AG04450 (cell line): ENCODE data around the gene GABPA. TPM values are rescaled to one million over a fixed set of nuclear protein-coding genes. Genes with fewer than 3 reads are reported as not detected.
"Not testable (repeated sequence)": the region's sequence is repeated elsewhere in the genome, so short reads cannot be mapped to it uniquely, and the experiment has no call there.

Experiments used
- CTCF ChIA-PET: fragments of 300-600, 350-600 bp; formaldehyde crosslinking; extraction: SDS; loops from one replicate; lab custom pipeline; 2022; ENCODE audit warnings: antibody characterized with exemption, inconsistent platforms; lab: Charles Lee
- POLR2A ChIA-PET: fragments of 350-600 bp; formaldehyde crosslinking; extraction: SDS; loops from one replicate; lab custom pipeline; 2021; ENCODE audit warnings: antibody characterized with exemption, inconsistent platforms; lab: Yijun Ruan, JAX
- DNase-seq: peaks from one replicate; pipeline ENCODE4 v3.0.0-alpha.2; 2011; ENCODE audit warnings: low read depth, low spot score
- H3K27ac ChIP-seq: one replicate; pipeline ENCODE4 v1.5.1; 2012; ENCODE audit warnings: low read depth, low read length, control low read depth
- H3K27me3 ChIP-seq: one replicate; pipeline ENCODE4 v1.6.0; 2012; ENCODE audit warnings: low read length; ENCODE audit not compliant: control insufficient read depth, insufficient read depth
- H3K4me3 ChIP-seq: 2 replicates; pipeline ENCODE4 v1.5.1; 2011; ENCODE audit warnings: mild to moderate bottlenecking, low read depth, low read length, control low read depth
- H3K9me3 ChIP-seq: 2 replicates; pipeline ENCODE4 v1.5.1; 2012; ENCODE audit warnings: low read length; ENCODE audit not compliant: control insufficient read depth, insufficient read depth
- CTCF ChIP-seq: IDR thresholded peaks from 2 replicates; pipeline ENCODE4 v1.5.1; 2011; ENCODE audit warnings: low read depth, low read length, control low read depth, inconsistent platforms
- polyA plus RNA-seq: library from polyadenylated mRNA; depleted of rRNA; stranded (reverse); fragments of >200 nt; gene quantifications from 2 replicates; pipeline ENCODE4 v1.2.3, GENCODE V29; 2011

GABPA gene
- polyA plus RNA-seq, 1 experiment = 26.6 TPM

GRCh38 chr21:25691976-25692375 is 42.8 kb upstream of the GABPA start:
- TF ChIP-seq CTCF = no peak
- POLR2A ChIA-PET = interaction anchor here (0.5 kb wide), 1 partner anchor 130 kb away, joined by 6 read pairs; no protein-coding TSS in a partner anchor
- H3K27ac ChIP-seq = peak overlapping the region; percentile 34
- H3K4me3 ChIP-seq = no peak overlapping the region
- no peaks in the 10 kb centered on the region for H3K27me3 ChIP-seq
- DNase-seq = no peak
- H3K9me3 ChIP-seq = no peaks in the 10 kb centered on the region; the same call in 1 of the 2 replicates
- CTCF ChIA-PET = interaction anchor here (1.0 kb wide), 1 partner anchor 16 kb away, joined by 3 read pairs; no protein-coding TSS in a partner anchor

DNA sequence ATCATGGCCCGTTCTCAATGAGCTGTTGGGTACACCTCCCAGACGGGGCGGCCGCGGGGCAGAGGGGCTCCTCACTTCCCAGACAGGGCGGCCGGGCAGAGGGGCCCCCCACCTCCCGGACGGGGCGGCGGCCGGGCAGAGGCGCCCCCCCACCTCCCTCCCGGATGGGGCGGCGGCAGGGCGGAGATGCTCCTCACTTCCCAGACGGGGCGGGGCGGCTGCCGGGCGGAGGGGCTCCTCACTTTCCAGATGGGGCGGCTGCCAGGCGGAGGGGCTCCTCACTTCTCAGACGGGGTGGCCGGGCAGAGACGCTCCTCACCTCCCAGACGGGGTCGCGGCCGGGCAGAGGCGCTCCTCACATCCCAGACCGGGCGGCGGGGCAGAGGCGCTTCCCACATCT is 39.3 kb upstream of the GABPA start:
- H3K9me3 ChIP-seq, DNase-seq, H3K4me3 ChIP-seq, H3K27me3 ChIP-seq, POLR2A ChIA-PET, H3K27ac ChIP-seq, CTCF ChIA-PET: not testable (repeated sequence)

- DNase-seq = no peak
- H3K27ac ChIP-seq = no peak overlapping the region
- H3K27me3 ChIP-seq = no peaks in the 10 kb centered on the region
- CTCF ChIA-PET = interaction anchor here (1.0 to 9.4 kb wide), 4 partner anchors 9 to 92 kb away, joined by 3 to 97 read pairs (median 4); no protein-coding TSS in a partner anchor
- no peak for TF ChIP-seq CTCF
- no peak overlapping the region for H3K4me3 ChIP-seq
- H3K9me3 ChIP-seq = no peaks in the 10 kb centered on the region; the same call in 1 of the 2 replicates
- POLR2A ChIA-PET = no interaction called here
Observed at GRCh38 chr21:25700741-25701140, 34.0 kb upstream of the GABPA start.

- Histone ChIP-seq H3K4me3 (no peak overlapping the region), H3K27me3 (no peaks in the 10 kb centered on the region), H3K9me3 (no peaks in the 10 kb centered on the region), H3K27ac (no peak overlapping the region)
- DNase-seq = no peak
- TF ChIP-seq CTCF = no peak
- POLR2A ChIA-PET = no interaction called here
- CTCF ChIA-PET = interaction anchor here (1.0 to 9.4 kb wide), 3 partner anchors 10 to 92 kb away, joined by 3 to 97 read pairs (median 3); no protein-coding TSS in a partner anchor
Observed at GRCh38 chr21:25701529-25701928, 33.2 kb upstream of the GABPA start.

DNA sequence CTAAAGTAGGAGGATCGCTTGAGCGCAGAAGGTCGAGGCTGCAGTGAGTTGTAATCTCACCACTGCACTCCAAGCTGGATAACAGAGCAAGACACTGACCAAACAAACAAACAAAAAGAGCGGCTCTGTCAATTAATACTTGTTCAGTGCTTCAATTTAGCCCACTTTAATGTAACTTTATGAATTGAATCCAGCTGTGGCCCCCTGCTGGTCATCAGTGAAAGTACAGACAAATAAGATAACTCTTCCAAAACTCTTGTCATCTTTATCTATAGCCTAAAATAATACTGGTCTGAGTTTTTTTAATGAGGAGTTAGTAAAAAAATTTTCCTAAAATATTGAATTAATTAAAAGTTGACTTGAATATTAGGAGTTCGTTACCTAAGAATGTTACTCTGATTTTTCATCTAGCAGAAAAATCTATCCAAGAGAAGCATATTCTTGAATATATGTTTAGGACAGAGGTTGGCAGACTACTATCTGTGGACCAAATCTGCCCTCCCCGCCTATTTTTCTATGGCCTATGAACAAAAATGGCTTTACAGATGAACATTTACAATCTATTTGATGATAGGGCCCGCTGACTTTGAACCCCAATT is 26.2 kb upstream of the GABPA start:
- peak; percentile 80 for TF ChIP-seq CTCF
- H3K4me3 ChIP-seq = no peak overlapping the region
- H3K27me3 ChIP-seq = no peaks in the 10 kb centered on the region
- POLR2A ChIA-PET = no interaction called here
- CTCF ChIA-PET = interaction anchor here (0.6 to 2.1 kb wide), 13 partner anchors 8 to 1074 kb away, joined by 3 to 51 read pairs (median 4); no protein-coding TSS in a partner anchor
- no peaks in the 10 kb centered on the region for H3K9me3 ChIP-seq
- no peak overlapping the region for H3K27ac ChIP-seq
- DNase-seq = peak; percentile 23
